Erythroblast (primary cell): ENCODE results near the gene MAML2.

Experiments used
- GATA1 ChIP-seq: IDR thresholded peaks from 2 replicates; pipeline ENCODE4 v1.6.1; 2011; ENCODE audit warnings: low read depth, mild to moderate bottlenecking, control low read depth, low read length, moderate library complexity
- POLR2A ChIP-seq: IDR thresholded peaks from 2 replicates; pipeline ENCODE4 v1.6.1; 2011; ENCODE audit warnings: mild to moderate bottlenecking, low read length

DNA sequence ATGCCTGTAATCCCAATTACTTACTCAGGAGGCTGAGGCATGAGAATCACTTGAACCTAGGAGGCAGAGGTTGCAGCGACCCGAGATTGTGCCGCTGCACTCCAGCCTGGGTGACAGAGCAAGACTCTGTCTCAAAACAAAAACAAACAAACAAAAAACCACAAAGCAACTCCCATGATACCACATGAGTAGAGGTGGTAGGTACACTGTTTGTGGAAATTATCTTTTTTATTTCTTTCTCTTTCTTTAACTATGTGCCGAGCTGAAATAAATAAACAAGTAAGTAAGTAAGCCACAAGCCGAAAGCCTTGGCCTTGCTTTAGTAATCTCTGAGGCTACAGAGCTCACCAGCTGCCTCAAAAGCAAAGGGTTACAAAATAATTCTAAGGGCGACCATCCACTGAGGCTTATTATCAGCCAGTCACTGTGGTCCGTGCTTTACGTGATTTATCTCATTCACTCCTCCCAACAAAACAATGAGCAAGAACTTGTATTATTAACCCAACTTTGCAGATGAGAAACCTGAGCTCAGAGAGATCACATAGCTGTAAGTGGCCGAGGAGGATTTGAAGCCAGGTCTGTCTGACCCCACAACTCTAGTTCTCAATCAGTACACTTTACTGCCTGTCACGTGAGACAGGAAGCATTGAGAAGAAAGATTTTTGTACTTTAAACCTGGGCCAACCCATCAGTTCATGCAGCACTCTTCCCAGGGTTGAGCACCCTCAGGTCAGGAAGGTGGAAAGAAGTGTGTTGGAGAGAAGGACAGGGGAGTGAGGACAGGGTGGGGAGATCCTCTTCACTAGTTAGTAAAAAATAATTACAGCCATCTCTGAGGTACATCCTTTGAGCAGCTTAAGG lies 349.3 kb downstream of the MAML2 start:
- TF ChIP-seq POLR2A (no peak), GATA1 (no peak)
